Measurements from ENCODE around the gene TMEM218. TPM values are rescaled to one million over a fixed set of nuclear protein-coding genes. Genes with fewer than 3 reads are reported as not detected.

TMEM218 gene
- total and polyA plus RNA-seq, 4 donors, result 36.7 to 48.2 (median 44.2) TPM

DNA sequence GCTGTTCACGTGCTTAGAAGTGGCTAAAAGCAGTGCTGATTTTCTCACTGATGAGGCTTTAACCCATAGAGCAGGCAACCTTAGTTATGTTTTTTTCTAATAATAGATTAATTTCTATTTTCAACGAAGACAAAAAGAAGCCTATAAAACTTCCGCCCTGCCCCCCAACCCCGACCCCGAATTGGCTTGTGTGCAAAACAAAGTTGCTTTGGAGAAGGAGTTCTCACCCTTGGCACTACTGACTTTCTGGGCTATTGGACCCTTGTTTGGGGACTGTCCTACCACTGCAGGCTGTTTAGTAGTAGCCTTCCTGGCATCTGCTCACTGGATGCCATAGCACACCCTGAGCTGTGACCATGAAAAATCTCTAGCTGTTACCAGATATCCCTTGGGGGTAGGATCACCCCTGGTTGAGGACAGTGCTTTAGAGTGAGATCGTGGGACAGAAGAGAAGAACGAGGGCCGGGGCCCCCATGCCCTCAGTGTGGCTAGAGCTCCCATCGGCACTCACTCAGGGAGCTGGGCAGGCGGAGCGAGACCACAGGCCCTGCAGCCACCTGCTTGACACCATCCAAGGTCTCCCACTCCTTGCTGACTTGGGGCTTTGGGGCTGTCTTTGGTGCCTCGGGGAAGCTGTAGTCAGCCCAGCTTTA lies 31.4 kb downstream of the TMEM218 start:
- Histone ChIP-seq H3K4me3 (ENCODE audit: low read depth, low read length) (no peak overlapping the region), H3K36me3 (ENCODE audit: control insufficient read depth, insufficient read depth, low read length) (no peaks in the 10 kb centered on the region), H3K27me3 (ENCODE audit: control insufficient read depth, insufficient read depth, low read length) (no peaks in the 10 kb centered on the region), H3K4me1 (ENCODE audit: control insufficient read depth, insufficient read depth, low read length) (no peaks in the 10 kb centered on the region), H3K27ac (ENCODE audit: low read depth, low read length) (no peak overlapping the region), H3K9me3 (ENCODE audit: control insufficient read depth, insufficient read depth, low read length) (no peaks in the 10 kb centered on the region)
- DNase-seq (ENCODE audit: low read depth in 4 of 6, low spot score in 6 of 6), result no peak
- WGBS (ENCODE audit: insufficient coverage), result 92% methylated on average over 9 of the region's 12 CpGs

- no peak overlapping the region for H3K4me3 ChIP-seq (ENCODE audit: low read depth, low read length)
- H3K9me3 ChIP-seq (ENCODE audit: control insufficient read depth, insufficient read depth, low read length), result no peaks in the 10 kb centered on the region
- no peaks in the 10 kb centered on the region for H3K27me3 ChIP-seq (ENCODE audit: control insufficient read depth, insufficient read depth, low read length)
- WGBS (ENCODE audit: insufficient coverage), result 85% methylated on average over 13 of the region's 18 CpGs
- DNase-seq (ENCODE audit: low read depth in 4 of 6, low spot score in 6 of 6), result no peak
- no peaks in the 10 kb centered on the region for H3K36me3 ChIP-seq (ENCODE audit: control insufficient read depth, insufficient read depth, low read length)
- no peak overlapping the region for H3K27ac ChIP-seq (ENCODE audit: low read depth, low read length)
- H3K4me1 ChIP-seq (ENCODE audit: control insufficient read depth, insufficient read depth, low read length), result no peaks in the 10 kb centered on the region
These were observed 32.1 kb downstream of the TMEM218 start for GRCh38 chr11:125079151-125079877.

- H3K9me3 ChIP-seq (ENCODE audit: control insufficient read depth, insufficient read depth, low read length), result no peaks in the 10 kb centered on the region
- no peaks in the 10 kb centered on the region for H3K27me3 ChIP-seq (ENCODE audit: control insufficient read depth, insufficient read depth, low read length)
- WGBS (ENCODE audit: insufficient coverage), result 95% methylated on average over 12 of the region's 14 CpGs
- H3K36me3 ChIP-seq (ENCODE audit: control insufficient read depth, insufficient read depth, low read length), result no peaks in the 10 kb centered on the region
- no peak for DNase-seq (ENCODE audit: low read depth in 4 of 6, low spot score in 6 of 6)
- H3K27ac ChIP-seq (ENCODE audit: low read depth, low read length), result no peak overlapping the region
- H3K4me1 ChIP-seq (ENCODE audit: control insufficient read depth, insufficient read depth, low read length), result no peaks in the 10 kb centered on the region
- H3K4me3 ChIP-seq (ENCODE audit: low read depth, low read length), result no peak overlapping the region
These were observed 32.8 kb downstream of the TMEM218 start for GRCh38 chr11:125078516-125079140.

GRCh38 chr11:125078016-125078415 lies 33.4 kb downstream of the TMEM218 start:
- H3K4me3 ChIP-seq (ENCODE audit: low read depth, low read length), result no peak overlapping the region
- no peak overlapping the region for H3K27ac ChIP-seq (ENCODE audit: low read depth, low read length)
- H3K9me3 ChIP-seq (ENCODE audit: control insufficient read depth, insufficient read depth, low read length), result no peaks in the 10 kb centered on the region
- H3K4me1 ChIP-seq (ENCODE audit: control insufficient read depth, insufficient read depth, low read length), result no peaks in the 10 kb centered on the region
- no peaks in the 10 kb centered on the region for H3K27me3 ChIP-seq (ENCODE audit: control insufficient read depth, insufficient read depth, low read length)
- WGBS (ENCODE audit: insufficient coverage), result 96% methylated on average over 11 of the region's 11 CpGs
- H3K36me3 ChIP-seq (ENCODE audit: control insufficient read depth, insufficient read depth, low read length), result no peaks in the 10 kb centered on the region
- no peak for DNase-seq (ENCODE audit: low read depth in 4 of 6, low spot score in 6 of 6)

DNA sequence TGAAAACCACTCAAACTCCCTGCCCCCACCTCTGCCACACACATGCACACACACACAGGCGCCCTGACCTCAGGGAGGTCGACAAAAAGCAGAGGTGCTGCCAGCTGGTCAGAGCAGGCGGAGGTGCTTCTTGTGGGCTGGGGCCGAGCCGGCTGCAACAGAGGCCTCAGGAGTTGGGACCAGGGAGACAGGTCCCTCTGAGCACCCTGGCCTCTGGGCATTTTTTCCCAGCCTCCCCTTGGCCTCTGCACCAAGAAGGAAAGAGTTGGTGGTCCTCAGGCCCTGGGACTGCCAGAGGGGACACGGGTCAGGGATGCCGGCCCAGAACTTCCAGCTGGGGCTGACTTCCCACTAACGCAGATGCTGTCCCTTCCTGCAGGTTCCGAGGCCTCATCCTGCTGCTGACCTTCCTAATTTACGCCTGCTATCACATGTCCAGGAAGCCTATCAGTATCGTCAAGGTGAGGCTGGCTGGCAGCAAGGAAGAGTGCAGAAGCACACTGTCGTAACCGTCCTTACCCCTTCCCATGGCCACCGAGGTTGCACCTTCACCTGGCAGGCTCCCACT lies 35.0 kb downstream of the TMEM218 start:
- Histone ChIP-seq H3K9me3 (ENCODE audit: control insufficient read depth, insufficient read depth, low read length) (no peaks in the 10 kb centered on the region), H3K4me3 (ENCODE audit: low read depth, low read length) (no peak overlapping the region), H3K27me3 (ENCODE audit: control insufficient read depth, insufficient read depth, low read length) (no peaks in the 10 kb centered on the region), H3K27ac (ENCODE audit: low read depth, low read length) (no peak overlapping the region), H3K36me3 (ENCODE audit: control insufficient read depth, insufficient read depth, low read length) (no peaks in the 10 kb centered on the region), H3K4me1 (ENCODE audit: control insufficient read depth, insufficient read depth, low read length) (peaks cover 5% of the 10 kb centered on the region)
- no peak for DNase-seq (ENCODE audit: low read depth in 4 of 6, low spot score in 6 of 6)
- WGBS (ENCODE audit: insufficient coverage), result 88% methylated on average over 14 of the region's 14 CpGs

DNA sequence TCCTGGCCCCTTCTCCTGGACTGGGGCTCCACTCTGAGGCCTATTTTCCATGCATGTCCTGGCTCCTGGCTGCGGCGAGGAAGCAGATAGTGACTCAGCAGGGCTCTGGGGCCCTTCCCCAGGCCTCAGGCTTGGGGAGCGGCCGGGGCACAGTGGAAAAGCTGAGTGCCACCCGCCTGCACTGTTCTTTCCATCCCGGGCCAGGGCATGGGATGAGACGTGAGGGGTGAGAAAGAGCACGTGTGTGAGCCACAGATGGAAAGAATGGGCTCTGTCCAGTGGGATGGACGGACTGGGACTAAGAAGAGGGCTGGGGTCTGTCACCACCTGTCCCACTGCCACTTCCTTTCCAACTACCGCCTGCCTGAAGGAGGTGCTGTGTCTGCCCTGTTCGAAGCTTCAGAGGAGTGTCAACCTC lies 35.5 kb downstream of the TMEM218 start:
- Histone ChIP-seq H3K27me3 (ENCODE audit: control insufficient read depth, insufficient read depth, low read length) (no peaks in the 10 kb centered on the region), H3K4me3 (ENCODE audit: low read depth, low read length) (no peak overlapping the region), H3K4me1 (ENCODE audit: control insufficient read depth, insufficient read depth, low read length) (peaks cover 10% of the 10 kb centered on the region), H3K36me3 (ENCODE audit: control insufficient read depth, insufficient read depth, low read length) (no peaks in the 10 kb centered on the region), H3K9me3 (ENCODE audit: control insufficient read depth, insufficient read depth, low read length) (no peaks in the 10 kb centered on the region), H3K27ac (ENCODE audit: low read depth, low read length) (no peak overlapping the region)
- 72% methylated on average over 9 of the region's 11 CpGs for WGBS (ENCODE audit: insufficient coverage)
- no peak for DNase-seq (ENCODE audit: low read depth in 4 of 6, low spot score in 6 of 6)

DNA sequence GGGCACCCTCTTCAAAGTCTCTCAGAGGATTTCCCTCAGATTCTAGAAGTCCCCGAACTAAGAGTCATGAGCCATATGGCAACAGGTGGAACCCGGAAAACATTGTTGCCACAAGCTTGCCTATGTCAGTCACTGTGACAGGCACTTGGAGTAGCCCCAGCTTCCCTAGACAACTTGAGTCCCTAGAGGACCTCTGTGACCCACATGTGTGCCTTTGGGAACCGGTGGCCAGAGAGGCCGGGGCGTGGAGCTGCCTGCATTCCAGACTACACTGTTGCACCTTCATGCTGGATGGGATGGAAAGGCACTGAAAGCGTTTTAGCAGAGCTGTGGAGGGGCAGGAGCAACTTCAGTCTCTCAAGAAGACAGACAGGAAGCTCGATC lies 36.2 kb downstream of the TMEM218 start:
- no peak overlapping the region for H3K27ac ChIP-seq (ENCODE audit: low read depth, low read length)
- WGBS (ENCODE audit: insufficient coverage), result 88% methylated on average over 7 of the region's 7 CpGs
- no peak for DNase-seq (ENCODE audit: low read depth in 4 of 6, low spot score in 6 of 6)
- H3K4me1 ChIP-seq (ENCODE audit: control insufficient read depth, insufficient read depth, low read length), result peaks cover 13% of the 10 kb centered on the region
- no peaks in the 10 kb centered on the region for H3K36me3 ChIP-seq (ENCODE audit: control insufficient read depth, insufficient read depth, low read length)
- no peaks in the 10 kb centered on the region for H3K27me3 ChIP-seq (ENCODE audit: control insufficient read depth, insufficient read depth, low read length)
- no peaks in the 10 kb centered on the region for H3K9me3 ChIP-seq (ENCODE audit: control insufficient read depth, insufficient read depth, low read length)
- H3K4me3 ChIP-seq (ENCODE audit: low read depth, low read length), result no peak overlapping the region

GRCh38 chr11:125074511-125075241 lies 36.8 kb downstream of the TMEM218 start:
- no peaks in the 10 kb centered on the region for H3K27me3 ChIP-seq (ENCODE audit: control insufficient read depth, insufficient read depth, low read length)
- peaks cover 17% of the 10 kb centered on the region for H3K4me1 ChIP-seq (ENCODE audit: control insufficient read depth, insufficient read depth, low read length)
- 86% methylated on average over 9 of the region's 11 CpGs for WGBS (ENCODE audit: insufficient coverage)
- no peak overlapping the region for H3K4me3 ChIP-seq (ENCODE audit: low read depth, low read length)
- no peaks in the 10 kb centered on the region for H3K36me3 ChIP-seq (ENCODE audit: control insufficient read depth, insufficient read depth, low read length)
- DNase-seq (ENCODE audit: low read depth in 4 of 6, low spot score in 6 of 6), result no peak
- no peaks in the 10 kb centered on the region for H3K9me3 ChIP-seq (ENCODE audit: control insufficient read depth, insufficient read depth, low read length)
- H3K27ac ChIP-seq (ENCODE audit: low read depth, low read length), result no peak overlapping the region
